GM19455 (cell line): ENCODE measurements around the gene NRGN.

Experiments used
- ATAC-seq: cut with Tn5 transposase; IDR thresholded peaks from one replicate; pipeline ENCODE4 v1.9.1; 2021; ENCODE audit not compliant: unreplicated experiment

NRGN gene

GRCh38 chr11:124779568-124779967, 39.8 kb downstream of the NRGN start:
- no peak for ATAC-seq

DNA sequence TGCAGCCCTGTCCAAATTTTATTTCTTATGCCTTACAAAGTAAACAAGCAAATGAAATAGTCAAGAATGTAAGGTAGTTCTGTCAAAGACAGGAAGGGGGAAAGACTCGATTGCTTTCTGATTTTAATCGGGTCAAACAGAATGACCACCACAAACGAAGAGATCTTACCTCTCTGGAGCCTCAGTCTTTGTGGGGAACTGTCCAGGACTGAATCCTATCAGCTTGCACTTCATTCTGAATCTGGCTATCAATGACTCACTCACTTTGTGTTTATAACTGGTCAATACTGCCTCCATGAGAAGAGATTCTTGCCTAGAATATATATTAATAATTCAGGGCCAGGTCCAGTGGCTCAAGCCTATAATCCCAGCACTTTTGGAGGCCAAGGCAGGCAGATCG, 43.3 kb downstream of the NRGN start:
- no peak for ATAC-seq

GRCh38 chr11:124784051-124784450, 44.3 kb downstream of the NRGN start:
- ATAC-seq, result no peak

DNA sequence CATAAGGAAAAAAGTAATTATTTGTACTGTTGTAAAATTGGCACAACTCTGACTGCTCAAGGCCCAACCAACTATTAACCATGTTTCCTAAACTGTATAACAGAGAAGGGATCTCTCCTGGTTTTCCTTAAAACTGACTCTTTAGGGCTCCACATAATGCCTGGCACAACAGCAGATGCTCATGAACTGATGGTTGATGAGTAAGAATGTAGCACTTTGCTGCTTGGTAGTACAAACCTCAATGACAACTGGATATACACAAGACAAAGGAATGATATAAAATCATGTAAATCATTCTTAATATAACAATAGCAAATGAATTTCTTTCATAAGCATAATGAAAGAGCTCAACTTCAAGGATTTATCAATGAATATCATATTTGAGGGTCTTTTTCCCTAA, 48.8 kb downstream of the NRGN start:
- no peak for ATAC-seq

DNA sequence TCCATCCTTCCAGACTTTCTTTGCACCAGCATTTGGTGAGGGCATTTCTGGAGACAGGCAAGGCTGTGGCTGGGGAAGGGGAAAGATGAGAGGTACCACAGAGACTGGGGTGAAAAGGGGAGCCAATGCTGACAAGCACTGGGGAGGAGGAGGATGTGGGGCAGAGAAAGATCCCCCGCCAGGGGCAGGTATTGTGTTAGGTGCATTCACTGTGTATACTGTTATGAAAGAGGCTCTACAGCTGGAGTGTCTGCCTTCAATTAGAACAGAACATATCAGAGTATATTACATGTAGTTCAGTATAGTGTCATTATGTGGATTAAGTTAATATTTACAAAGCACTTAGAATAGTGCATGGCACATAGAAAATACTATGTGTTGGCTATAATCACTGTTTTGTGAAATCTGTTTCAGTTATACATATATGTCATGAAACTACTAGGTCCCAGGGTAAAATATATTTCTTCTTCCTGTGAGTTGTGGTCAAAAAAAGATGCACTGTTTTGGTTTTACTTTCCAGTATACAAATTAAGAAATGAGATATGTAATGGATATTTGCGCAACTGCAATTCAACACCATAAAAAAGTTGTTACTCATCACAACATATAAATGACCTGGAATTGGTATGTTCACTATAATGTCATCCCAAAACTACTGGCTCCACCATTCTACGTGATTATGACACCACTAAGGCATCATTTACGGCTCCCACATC, 52.0 kb downstream of the NRGN start:
- peak; percentile 84 for ATAC-seq

DNA sequence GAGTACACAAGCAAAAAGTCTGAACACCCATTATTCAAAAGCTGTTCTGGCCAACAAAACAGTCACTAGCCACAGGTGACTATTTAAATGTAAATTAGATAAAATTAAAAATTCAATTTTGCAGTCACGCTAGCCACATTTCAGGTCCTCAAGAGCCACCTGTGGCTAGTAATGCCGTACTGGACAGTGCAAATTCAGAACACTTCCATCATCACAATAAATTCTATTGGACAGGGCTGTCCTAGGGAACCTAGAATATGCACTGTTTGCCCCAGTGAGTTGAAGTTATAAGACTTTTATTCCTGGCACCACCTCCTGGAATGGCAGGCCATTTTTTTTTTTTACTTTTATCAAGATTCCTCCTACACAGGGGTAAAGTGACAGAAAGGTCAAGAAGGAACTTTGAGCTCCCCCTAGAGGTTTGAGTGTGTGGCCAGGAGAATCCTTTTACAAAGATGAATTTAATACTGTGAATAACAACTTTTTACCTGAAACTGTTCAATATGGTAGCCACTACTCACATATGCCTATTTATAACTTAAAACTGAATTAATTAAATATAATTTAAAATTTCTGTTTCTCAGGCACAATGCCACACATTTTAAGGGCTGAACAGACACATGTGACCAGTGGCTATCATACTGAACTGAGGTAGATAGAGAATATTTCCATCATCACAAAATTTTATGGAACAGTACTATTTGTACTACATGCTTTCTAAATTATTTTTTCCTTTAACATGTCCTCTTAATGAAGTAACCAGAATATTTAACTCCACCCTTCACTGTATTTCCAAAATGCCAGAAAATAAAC, 53.9 kb downstream of the NRGN start:
- peak; percentile 45 for ATAC-seq

DNA sequence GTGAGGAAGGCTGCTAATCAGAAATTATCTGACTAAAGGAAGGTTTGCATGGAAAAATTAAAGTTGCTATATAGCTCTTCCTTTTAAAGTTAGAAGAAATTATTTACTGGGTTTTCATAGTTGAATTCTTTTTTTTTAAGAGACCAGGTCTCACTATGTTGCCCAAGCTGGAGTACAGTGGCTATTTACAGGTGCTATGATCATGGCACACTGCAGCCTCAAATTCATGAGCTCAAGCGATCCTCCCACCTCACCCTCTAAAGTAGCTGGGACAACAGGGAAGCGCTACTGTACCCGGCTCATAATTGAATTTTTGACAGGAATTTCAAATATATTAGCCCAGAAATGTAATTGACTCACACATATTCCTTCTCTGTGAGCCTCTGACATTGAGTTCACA, 56.6 kb downstream of the NRGN start:
- no peak for ATAC-seq
